Coronary artery (tissue), 2 donors: ENCODE results near the gene PDE6B.

ENCODE experiments used
- DNase-seq: peaks from one replicate; pipeline ENCODE4 v3.0.0-alpha.2; 2017; ENCODE audit warnings: low spot score
- H3K27ac ChIP-seq, 2 donors: fragments of 200-600 bp; sonication (generic); one replicate each; pipeline ENCODE4 v1.5.1; 2016 to 2019
- H3K4me3 ChIP-seq: fragments of 200-600 bp; sonication (generic); 2 replicates; pipeline ENCODE4 v1.5.1; 2016; ENCODE audit warnings: mild to moderate bottlenecking, moderate library complexity
- CTCF ChIP-seq: fragments of 200-600 bp; sonication (generic); IDR thresholded peaks from one replicate; pipeline ENCODE4 v1.5.1; 2019; ENCODE audit warnings: antibody characterized with exemption

PDE6B gene

DNA sequence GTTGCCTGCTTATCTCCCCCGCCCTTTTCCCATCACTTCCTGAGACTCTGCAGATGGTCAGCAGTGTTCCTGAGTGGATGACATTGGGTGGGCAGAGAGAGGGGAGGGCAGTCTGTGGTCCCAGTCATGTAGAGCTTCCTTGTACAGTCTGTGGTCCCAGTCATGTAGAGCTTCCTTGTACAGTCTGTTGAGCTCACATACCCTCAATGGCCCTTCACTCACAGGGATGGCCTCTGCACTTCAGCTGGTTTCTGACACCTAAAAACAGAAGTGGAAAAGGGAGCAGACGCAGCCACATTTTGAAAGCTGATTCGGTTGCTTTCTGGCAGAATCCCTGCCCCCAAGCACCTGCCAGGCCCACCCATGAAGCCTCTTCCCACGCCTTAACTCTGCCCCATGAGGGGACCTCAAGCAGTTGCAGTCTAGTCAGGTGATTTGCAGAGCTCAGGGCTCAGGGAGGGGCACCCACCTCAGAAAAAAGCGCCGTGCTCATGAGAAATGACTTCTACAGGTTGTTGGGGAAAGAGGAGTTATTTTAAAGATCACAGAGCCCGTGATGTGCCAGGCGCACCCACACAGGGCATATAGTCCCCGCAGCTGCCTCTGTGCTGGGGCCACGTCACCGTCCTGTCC lies 45.7 kb upstream of the PDE6B start:
- no peak overlapping the region for H3K27ac ChIP-seq
- TF ChIP-seq CTCF, result no peak
- no peak for DNase-seq
- H3K4me3 ChIP-seq, result no peak overlapping the region

- H3K27ac ChIP-seq, result no peak overlapping the region
- no peak for DNase-seq
- no peak overlapping the region for H3K4me3 ChIP-seq
- no peak for TF ChIP-seq CTCF
These were observed 44.2 kb upstream of the PDE6B start for GRCh38 chr4:581181-581580.

- TF ChIP-seq CTCF, result no peak
- no peak for DNase-seq
- H3K27ac ChIP-seq, result no peak overlapping the region
- H3K4me3 ChIP-seq, result no peak overlapping the region
These were observed 43.5 kb upstream of the PDE6B start for GRCh38 chr4:581753-582361.

- no peak for TF ChIP-seq CTCF
- Histone ChIP-seq H3K27ac (no peak overlapping the region), H3K4me3 (no peak overlapping the region)
- no peak for DNase-seq
These were observed 41.6 kb upstream of the PDE6B start for GRCh38 chr4:583820-584219.

- no peak for TF ChIP-seq CTCF
- no peak overlapping the region for H3K4me3 ChIP-seq
- no peak overlapping the region for H3K27ac ChIP-seq
- no peak for DNase-seq
These were observed 37.6 kb upstream of the PDE6B start for GRCh38 chr4:587671-588350.

DNA sequence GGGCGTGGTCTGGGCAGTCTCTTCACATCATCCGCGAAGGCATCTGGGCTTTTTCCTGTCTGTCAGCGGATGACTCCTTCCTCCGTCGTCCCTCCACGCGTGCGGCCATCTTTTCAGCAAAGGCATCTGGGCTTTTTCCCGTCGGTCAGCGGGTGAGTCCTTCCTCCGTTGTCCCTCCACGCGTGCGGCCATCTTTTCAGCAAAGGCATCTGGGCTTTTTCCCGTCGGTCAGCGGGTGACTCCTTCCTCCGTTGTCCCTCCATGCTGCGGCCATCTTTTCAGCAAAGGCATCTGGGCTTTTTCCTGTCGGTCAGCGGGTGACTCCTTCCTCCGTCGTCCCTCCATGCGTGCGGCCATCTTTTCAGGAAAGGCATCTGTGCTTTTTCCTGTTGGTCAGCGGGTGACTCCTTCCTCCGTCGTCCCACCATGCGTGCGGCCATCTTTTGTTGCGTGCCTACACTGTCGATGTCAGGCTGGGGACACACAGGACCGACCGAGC lies 37.0 kb upstream of the PDE6B start:
- no peak for TF ChIP-seq CTCF
- H3K4me3 ChIP-seq, result no peak overlapping the region
- no peak overlapping the region for H3K27ac ChIP-seq
- DNase-seq, result no peak
